Head of caudate nucleus (tissue), 42 donors: ENCODE data around the gene LEUTX.
"Not testable (repeated sequence)": the region's sequence is repeated elsewhere in the genome, so short reads cannot be mapped to it uniquely, and the experiment has no call there.

Experiments
- DNase-seq, 42 donors: peaks; one replicate each; pipeline versions ENCODE4 v3.0.0 to v3.0.0-alpha.2; 2020 to 2021; ENCODE audit warnings: mixed read lengths in 7 of 42
- intact Hi-C: fragments of 100-400 bp; cut with DNase I; formaldehyde crosslinking; loops from one replicate; pipeline ENCODE4 v1.15.0; 2022

The LEUTX gene, protein sequence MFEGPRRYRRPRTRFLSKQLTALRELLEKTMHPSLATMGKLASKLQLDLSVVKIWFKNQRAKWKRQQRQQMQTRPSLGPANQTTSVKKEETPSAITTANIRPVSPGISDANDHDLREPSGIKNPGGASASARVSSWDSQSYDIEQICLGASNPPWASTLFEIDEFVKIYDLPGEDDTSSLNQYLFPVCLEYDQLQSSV

DNA sequence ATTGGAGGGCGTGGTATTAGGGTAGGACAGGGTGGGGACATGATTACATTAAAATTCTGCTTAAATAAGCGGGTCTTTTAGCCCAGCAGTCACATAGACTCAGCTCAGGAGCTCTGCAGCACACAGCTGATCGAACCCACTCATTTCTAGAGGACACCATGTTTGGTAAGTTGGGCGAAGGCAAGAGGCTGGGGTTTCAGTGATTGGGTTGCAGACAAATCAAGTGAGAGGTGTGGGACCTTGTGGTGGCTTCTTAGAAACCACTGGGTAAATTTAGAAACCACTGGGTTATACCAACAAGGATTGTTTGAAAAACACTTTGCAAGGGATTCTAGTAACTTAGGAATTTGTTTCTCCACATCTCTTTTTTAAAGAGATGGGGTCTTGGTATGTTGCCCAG lies at the start of gene LEUTX:
Gene LEUTX, plus strand, starts transcription at position 92 of the 400 bp plus-strand sequence. Its CDS starts 67 bp downstream, at position 159.
- intact Hi-C loops, result no loop called here
- no peak for DNase-seq

DNA sequence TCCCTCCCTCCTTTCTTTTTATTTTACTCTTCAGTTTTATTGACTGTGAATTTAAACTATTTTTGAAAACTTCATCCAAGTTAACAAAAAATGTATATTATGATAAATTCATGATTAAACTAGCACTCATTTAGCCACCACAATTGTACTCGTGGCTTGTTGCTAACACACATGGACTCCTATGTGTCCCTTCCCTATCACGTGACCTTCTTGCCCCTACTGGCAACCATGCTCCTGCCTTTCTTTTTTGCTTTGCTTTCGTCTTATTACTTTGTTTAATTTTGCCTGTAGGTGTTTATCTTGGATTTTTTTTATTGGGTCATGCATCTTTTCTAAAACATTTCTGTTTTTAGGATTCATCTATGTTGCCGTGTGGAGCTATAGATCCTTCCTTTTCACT lies 49.1 kb upstream of the LEUTX start:
- DNase-seq, result no peak
- intact Hi-C loops, result no loop called here

DNA sequence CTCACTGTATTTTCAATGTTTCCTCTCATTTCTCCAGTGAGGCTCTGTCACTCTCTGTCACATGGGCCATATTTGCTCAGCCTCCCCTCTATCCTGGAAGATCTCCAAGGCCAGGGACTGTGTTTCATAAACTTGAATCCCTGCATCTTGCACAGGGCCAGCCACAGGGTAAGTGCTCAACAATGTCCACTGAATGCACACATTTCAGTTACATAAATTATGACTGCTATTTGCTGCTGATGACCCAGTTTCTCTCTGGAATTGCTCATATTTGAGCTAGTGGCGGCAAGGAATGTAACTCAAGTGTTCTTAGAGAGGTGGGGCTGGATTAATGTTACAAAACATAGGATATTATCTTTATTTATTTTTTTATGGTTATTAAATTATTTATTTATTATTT lies 47.0 kb upstream of the LEUTX start:
- no peak for DNase-seq
- intact Hi-C loops, result no loop called here

DNA sequence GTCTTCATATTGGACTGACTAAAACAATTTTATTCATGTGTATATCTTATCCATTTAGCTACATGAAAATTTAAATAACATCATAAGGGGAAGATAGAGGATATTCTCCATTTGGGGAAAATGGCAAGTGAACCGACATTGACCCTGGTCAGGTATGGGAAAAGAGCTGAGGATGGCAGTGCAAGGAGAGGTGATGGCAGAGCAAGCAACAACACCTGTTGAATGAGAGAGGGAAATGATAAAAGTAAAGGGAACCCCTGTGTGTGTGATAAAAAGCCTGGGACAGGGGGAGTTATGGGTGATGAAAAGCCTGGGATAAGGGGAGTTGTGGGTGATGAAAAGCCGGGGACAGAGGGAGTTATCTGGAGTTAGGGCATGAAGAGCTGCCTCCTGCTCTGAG lies 44.8 kb upstream of the LEUTX start:
- no peak for DNase-seq
- intact Hi-C loops, result no loop called here

DNA sequence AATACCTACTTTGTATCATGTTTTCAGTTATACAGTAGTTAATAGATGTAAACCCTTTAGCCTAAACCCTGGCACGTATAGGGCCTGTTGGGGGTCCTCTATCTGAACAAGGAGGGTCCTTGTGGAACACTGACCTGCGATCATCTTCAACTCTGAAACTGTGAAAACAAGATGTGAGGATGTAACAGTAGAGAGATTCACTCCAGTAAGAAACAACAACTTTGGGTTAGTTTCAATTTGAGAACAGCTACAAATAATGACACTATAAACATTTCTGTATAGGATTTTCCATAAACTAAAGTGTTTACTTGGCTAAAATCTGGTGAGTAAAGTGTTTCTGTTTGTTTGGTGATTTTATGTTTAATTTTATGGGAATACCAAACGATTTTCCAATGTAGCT lies 43.0 kb upstream of the LEUTX start:
- intact Hi-C loops, result no loop called here
- DNase-seq, result no peak

DNA sequence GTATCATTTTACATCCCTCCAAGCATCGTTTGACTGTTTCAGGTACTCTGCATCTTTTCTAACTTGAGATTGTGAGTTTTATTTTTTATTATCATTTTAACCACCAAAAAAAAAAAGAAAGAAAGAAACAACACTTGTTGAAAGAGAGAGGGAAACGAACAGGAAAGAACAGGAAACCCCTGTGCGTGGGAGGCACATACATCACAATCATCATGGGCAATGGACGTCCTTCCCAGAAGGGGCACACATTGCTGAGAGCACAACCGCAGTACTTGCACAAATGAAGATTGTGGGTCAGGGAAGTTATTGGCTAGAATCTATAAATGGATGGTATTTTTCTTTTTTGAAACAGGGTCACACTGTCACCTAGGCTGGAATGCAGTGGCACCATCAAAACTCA lies 42.6 kb upstream of the LEUTX start:
- no peak for DNase-seq
- intact Hi-C loops, result no loop called here

DNA sequence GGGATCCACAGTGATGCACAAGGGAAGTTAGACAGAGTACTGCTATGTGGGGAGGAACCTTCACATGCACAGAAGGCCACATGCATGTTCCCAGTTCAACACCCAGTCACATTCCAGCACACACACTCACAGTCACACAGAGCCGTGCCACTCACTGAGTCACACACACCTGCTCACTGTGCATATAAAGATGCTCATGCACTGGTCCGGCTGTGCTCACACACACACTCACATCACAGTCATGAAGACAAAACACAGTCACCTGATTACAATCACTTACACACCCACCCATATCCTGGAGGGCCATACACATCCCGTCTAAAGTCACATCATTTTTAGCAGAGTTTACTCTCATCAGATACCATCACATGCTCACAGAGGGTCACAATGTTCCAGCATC lies 41.3 kb upstream of the LEUTX start:
- DNase-seq, result no peak
- intact Hi-C loops, result no loop called here

DNA sequence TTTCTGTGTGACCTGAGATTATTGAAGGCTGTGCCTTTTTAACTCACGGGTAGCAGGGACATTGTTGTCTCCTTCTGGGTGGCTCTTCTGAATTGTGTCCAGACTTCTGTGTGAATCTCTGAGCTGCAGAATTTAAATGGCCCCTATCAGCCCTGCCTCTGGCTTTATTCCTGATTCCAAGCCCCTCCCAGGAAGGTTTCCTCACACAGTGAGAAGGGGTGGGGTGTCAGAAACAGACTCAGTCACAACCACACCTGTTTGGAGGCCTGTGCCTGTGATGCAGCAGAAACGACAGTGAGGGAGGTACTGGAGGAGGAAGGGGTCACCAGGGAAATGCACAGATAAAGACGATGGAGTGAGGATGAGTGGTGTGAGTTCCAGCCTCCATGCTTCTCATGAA lies 40.8 kb upstream of the LEUTX start, which contains the start of gene CLC:
Gene CLC, minus strand, starts transcription at position 139 of the 400 bp plus-strand sequence. Its CDS starts 77 bp downstream, at position 62.
- intact Hi-C loops, result no loop called here
- no peak for DNase-seq

DNA sequence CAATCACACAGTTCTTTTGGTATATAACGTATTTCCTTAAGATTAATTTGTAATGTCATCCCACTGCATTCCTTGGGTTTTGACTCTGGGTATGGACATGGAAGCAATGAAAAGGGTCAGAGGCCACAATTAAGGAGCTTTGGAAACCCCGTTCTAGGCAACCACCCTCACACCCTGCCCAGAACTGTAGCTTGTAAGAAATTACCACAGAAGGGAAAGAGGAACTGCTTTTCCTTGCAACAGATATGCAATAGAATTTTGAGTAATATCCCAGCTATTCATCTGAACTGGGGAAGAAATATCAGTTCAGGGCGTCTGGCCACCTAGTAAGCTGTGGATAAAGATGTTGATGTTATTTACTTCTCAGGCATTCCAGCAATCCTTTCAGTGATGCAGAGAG lies 39.8 kb upstream of the LEUTX start:
- intact Hi-C loops, result no loop called here
- no peak for DNase-seq

DNA sequence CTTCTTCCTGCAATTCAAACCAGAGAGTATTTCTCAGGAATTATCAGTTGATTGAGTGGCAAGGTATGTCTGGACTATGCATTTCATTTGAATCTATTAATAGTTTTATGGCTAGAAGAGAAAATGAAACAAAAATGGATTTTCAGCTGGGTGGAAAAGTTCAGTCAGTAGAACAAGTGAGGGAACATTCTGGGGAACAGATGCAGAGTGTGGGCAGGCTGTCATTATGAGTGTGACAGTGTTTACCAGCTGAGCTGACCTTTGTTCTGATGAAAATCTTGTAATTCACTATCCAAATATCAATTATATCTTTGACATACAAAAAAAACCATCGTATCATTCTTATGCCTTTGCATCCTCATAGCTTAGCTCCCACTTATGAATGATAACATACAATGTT lies 38.3 kb upstream of the LEUTX start:
- DNase-seq, result no peak
- intact Hi-C loops, result no loop called here

DNA sequence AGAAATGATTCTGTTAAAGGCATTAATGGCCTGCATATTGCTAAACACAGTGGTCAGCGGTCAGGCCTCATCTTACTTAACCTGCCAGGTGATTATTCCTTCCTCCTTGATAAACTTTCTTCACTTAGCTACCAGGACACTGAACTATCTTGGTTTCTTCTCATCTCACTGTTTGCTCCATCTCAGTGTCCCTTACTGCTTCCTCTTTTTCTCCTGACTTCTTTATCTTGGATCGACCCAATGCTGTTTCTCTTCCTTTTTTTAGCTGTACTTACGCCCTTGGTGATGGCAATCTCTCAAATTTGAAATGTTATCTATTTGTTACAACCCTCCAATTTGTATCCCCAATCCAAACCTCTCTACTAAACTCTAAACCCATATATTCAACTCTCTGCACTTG lies 33.0 kb upstream of the LEUTX start:
- DNase-seq, result no peak
- intact Hi-C loops, result no loop called here

DNA sequence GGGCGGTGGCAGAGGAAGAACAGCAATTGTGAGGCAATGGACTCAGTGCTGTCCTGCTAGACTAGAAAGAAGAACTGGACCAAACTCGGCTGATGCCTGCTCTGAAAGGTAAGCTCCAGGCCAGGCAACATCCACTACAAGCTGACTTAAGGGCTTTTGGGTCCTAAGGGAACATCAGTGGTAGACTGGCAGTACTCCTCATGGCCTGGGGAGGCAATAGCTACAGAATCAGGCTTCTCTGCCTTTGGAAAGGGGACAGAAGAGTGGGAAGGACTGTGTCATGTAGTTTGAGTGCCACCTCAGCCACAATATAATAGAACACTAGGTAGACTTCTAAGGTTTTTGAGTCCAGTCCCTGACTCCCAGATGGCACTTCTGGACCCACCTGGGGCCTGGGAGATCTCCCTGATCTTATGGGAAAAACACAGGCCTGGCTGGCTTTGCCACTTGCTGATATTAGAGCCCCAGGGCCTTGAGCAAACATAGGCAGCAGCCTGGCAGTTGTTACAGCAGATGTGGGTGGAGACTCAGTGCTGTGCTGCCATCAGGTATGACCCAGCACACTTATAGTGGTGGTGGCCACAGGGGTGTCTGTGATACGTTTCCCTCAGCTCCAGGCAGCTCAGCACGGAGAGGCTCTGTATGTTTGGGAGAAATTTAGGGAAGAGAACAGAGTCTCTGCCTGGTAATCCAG lies 31.7 kb upstream of the LEUTX start:
- no peak for DNase-seq
- intact Hi-C loops, result no loop called here

DNA sequence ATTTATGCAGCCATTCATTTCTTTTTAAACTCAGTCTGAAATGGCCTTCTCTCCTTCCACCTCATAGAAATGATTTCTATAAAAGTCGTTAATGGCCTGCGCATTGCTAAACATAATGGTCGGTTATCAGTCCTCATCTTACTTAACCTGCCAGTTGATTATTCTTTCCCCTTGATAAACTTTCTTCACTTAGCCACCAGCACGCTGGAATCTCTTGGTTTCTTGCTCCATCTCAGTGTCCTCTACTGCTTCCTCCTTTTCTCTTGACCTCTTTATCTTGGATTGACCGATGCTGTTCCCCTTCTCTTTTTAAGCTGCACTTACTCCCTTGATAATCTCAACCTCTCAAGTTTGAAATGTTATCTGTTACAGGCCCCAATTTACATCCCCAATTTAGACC lies 28.7 kb upstream of the LEUTX start:
- DNase-seq, result no peak
- intact Hi-C loops, result no loop called here

DNA sequence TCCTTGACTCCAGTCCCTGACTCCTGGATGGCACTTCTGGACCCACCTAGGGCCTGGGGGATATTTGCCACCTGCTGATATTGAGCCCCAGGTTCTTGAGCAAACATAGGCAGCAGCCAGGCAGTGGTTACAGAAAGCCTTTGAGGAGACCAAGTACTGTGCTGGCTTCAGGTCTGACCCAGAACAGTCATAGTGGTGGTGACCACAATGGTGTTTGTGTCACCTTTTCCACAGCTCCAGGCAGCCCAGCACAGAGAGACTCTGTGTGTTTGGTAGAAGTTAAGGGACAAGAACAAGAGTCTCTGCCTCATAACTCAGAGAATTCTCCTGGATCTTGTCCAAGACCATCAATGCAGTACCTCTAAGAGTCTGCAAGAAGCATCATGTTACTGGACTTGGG lies 26.3 kb upstream of the LEUTX start:
- no peak for DNase-seq
- intact Hi-C loops, result no loop called here

DNA sequence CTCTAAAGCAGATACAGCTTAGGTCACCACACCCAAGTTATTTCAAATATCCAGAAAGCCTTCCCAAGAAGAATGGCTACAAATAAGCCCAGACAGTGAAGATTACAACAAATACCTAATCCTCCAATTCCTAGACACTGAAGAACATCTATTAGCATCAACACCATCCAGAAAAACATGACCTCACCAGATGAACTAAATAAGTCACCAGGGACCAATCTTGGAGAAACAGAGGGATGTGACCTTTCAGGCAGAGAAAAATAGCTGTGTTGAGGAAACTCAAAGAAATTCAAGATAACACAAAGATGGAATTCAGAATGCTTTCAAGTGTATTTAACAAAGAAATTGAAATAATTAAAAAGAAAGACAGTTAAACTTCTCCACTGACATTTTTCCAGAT lies 25.9 kb upstream of the LEUTX start:
- intact Hi-C loops, result no loop called here
- no peak for DNase-seq

DNA sequence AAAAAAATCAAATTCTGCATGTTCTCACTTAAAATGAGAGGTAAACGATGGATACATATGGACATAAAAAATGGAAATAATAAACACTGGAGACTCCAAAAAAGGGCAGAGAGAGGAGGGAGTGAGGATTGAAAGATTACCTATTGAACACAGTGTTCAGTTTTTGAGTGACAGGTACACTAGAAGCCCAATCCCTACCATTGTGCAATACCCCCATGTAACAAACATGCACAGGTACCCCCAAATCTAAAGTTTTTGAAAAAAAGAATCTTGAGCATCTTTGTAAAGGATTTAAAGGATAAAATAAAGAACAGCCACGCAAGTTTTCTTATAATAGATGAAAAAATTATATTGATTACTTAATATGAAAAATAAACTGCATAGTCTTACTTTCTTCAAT lies 24.1 kb upstream of the LEUTX start:
- DNase-seq, result no peak
- intact Hi-C loops, result no loop called here

DNA sequence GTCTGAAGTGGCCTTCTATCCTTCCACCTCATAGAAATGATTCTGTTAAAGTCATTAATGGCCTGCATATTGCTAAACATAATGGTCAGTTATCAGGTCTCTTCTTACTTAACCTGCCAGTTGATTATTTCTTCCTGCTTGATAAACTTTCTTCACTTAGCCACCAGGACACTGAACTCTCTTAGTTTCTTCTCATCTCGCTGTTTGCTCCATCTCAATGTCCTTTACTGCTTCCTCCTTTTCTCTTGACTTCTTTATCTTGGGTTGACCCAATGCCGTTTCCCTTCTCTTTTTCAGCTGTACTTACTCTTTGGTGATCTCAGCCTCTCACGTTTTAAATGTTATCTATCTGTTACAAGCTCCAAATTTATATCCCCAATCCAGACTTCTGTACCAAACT lies 23.7 kb upstream of the LEUTX start:
- no peak for DNase-seq
- intact Hi-C loops, result no loop called here

DNA sequence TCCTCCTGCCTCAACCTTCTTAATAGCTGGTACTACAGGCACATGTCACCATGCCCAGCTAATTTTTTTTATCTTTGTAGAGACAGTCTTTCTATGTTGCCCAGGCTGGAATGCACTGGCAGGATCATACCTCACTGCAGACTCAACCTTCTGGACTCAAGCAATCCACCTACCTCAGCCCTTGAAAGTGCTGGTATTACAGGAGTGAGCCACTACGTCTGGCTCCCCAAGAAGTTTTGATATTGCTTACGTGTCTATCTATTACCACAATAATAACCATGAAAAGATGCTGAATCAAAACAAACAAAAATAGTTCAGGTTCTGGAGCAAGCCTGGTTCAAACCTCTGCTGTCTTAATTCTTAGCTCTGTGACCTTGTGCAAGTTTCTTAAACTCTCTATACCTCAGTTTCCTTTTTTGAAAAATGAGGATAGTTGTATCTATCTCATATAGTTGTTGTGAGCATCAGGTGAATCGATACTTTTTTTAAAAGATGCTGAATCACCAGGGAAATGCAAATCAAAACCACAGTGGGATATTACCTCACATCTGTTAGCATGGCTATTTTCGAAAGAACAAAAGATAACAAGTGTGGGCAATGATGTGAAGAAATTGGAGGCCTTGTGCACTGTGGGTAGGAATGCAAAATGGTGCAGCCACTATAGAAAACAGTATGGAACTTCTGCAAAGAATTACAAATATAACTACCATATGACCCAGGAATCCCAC lies 19.0 kb upstream of the LEUTX start:
- DNase-seq, result no peak
- intact Hi-C loops, result no loop called here

DNA sequence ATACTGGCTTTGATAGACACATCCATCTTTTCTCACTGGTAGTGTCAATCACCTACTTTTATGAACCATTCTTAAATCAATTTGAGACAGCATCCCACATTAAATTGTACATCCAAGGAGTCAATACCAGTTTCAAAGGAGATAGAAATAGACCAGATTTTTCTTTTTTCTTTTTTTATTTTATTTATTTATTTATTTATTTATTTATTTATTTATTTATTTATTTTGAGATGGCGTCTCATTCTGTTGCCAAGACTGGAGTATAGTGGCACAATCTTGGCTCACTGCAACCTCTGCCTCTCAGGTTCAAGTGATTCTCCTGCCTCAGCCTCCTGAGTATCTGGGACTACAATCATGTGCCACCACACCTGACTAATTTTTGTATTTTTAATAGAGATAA lies 16.8 kb upstream of the LEUTX start:
- intact Hi-C loops, DNase-seq: not testable (repeated sequence)
